B cell (primary cell): ENCODE data around the gene TSPAN18.

Experiments used
- CTCF ChIP-seq: fragments of 200-600 bp; IDR thresholded peaks from one replicate; pipeline ENCODE4 v1.8.0; 2022; ENCODE audit warnings: antibody characterized with exemption, mild to moderate bottlenecking
- EZH2 ChIP-seq: IDR thresholded peaks from 2 replicates; pipeline ENCODE4 v1.6.1; 2012; ENCODE audit warnings: borderline replicate concordance, low read depth, mild to moderate bottlenecking, moderate library complexity, low read length; ENCODE audit not compliant: insufficient read depth, poor library complexity, severe bottlenecking

GRCh38 chr11:44905131-44905866 lies 178.5 kb downstream of the TSPAN18 start:
- TF ChIP-seq CTCF (no peak), EZH2 (no peak)
